ACHN (cell line): Measurements from ENCODE around the gene TMEM247.

Source experiments
- DNase-seq: peaks from one replicate; pipeline ENCODE4 v3.0.0-alpha.2; 2015
- in situ Hi-C: cut with HindIII; loops from 2 replicates; pipeline ENCODE4 v1.10.0; 2017; ENCODE audit warnings: low sequenced_read_pairs, low pct_ligation_motif_present, low pct_unique_long_range_greater_than_20kb

Gene TMEM247

DNA sequence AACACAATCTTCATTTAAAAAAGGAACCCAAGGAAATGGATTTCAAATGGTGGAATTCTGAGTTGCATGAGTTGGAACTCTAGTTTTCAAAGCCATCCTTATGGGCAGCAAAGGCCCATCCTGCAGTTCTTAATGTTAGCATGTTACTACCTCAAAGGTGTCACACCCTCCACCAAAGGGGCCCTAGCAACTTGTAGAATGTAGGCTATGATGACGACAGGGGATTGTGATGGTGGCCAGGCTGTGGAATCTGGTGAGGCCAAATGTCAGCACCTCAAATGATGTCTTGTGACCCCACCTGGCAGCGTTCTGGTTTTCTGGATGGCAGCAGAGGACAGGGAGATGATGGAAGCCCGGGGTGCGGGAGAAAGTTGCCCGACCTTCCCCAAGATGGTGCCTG lies at the start of gene TMEM247:
Gene TMEM247 (plus strand): TSS at position 301 of the 400 bp plus-strand sequence.
- no peak for DNase-seq
- in situ Hi-C loops: no loop called here

DNA sequence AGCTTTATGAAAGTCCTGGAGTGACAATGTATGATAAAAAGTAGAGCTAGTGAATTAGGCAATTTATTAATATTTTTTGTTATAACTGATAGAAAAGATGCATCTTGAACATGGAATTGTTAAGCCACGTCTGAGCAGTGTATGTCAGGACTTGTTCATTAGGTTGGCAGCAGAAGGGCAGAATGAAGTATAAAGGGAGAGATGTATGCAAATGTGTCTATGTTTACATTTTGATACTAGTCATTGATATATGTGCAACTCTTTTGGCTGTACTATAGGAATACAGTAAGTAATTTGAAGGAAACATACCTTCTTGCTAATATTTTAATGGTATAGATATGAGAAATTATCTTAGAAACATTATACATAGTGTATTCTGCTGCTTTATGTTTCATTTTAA lies 49.0 kb upstream of the TMEM247 start:
- DNase-seq: no peak
- in situ Hi-C loops: no loop called here

DNA sequence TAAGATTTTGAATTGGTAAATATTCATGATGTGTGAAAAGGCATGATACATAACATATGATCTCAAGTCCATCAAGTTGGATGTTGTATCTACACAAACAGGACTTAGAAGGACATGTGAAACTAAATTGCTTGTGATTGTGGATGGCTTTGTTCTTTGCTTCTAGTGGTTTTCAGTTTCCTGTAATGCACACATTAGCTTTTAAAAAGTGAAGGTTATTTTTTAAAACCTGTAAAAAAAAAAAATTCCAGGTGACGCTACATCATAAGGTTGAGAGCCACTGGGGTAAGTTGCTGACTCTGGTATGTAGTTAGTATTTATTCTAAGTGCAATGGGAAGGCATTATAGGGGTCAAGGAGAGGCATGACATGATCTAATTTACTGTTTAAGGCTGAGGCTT lies 48.4 kb upstream of the TMEM247 start:
- DNase-seq: no peak
- in situ Hi-C loops: no loop called here

DNA sequence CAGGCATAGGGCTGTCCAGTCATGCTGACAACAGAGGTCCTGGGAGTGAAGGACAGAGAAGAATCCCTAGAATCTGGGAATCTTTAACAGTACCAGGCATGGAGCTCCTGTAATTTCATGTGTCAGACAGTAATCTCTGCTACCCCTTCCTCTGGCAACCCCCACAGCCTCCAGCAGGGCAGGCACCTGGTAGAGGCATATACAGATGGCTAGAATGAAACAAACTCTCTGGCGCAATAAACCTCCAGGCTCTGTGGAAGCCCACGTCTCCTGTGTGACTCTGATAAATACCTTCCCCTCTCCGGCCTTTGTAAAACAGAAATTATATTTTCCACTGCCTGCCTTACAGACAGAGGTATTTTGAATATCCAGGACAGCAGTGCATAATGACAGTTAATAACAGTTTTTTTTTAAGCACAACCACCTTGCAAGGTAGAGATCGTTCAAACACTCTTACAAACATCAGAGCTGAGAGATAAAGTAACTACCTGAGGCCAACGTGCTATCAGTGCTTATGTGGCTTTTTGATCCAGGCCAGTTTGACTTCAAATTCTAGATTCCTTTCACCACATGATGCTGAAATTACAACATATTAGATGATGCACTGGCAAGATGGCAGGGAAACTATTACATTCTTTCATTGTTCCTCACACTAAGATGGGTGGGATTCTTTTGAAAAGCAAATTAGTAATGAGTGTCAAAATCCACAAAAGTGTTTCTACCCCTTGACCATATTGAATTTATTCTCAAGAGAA lies 47.7 kb upstream of the TMEM247 start:
- in situ Hi-C loops: no loop called here
- no peak for DNase-seq

DNA sequence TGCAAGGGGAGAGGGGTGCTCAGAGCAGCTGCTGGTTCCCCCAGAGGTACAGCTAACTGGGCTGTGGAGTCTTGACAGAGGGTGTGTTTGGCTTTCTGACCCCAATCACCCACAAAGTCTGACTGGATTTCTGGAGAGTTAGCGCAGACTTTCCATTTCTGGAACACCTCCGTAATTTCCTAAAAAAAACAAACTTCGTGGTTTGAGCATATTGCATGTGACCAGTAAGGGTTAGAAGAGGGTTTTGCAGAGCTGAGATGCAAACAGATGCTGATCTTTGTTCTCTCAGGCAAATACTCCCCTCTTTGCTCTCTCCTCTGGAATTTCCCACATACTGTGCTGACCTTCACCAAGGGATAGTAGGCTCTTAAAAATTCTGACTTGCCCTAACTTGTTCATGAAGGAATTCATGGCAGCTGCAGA lies 44.5 kb upstream of the TMEM247 start:
- in situ Hi-C loops: no loop called here
- DNase-seq: no peak

DNA sequence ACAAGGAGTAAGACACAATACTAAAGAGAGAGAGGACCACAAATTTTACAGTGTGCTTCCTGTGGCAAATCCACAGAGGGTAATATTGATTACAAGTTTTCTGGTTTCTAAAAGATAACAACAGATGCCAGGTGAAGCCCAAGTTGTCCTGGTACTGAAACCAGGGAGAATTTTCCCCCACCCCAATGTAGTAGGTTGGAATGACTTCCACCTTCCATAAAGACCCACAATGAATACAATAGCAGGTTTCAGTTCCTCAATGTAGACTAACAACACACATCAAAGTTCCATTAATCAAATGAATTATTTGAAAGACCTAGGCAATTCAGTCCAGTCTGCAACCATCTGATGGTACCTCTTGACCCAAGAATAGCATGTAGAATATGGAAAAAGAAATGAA lies 44.0 kb upstream of the TMEM247 start:
- no peak for DNase-seq
- in situ Hi-C loops: no loop called here

DNA sequence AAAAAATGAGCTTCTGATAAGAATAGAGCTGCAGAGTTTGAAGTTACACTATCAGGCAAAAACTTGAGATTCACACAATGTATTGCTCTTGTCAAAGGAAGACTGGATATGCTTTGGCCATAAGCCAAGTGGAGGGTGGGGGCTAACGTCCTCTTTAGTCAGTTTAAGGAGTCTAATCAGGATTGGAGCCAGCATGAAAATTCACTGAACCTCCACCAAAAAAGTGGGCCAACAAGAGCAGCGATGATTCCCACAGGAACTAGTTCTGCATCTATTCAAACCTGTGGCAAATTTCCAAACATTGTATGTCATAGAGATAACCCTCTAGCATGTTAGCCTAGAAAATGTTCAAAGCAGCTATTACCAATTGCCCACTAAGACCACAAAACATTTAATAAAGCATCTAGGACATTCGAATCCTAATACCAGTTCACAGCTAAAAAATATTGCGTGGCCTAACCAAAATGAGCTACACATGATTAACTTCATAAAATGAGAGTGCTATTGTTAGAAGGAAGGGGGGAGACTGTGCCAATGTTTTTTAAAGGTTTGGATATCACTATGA lies 43.5 kb upstream of the TMEM247 start:
- in situ Hi-C loops: no loop called here
- no peak for DNase-seq

DNA sequence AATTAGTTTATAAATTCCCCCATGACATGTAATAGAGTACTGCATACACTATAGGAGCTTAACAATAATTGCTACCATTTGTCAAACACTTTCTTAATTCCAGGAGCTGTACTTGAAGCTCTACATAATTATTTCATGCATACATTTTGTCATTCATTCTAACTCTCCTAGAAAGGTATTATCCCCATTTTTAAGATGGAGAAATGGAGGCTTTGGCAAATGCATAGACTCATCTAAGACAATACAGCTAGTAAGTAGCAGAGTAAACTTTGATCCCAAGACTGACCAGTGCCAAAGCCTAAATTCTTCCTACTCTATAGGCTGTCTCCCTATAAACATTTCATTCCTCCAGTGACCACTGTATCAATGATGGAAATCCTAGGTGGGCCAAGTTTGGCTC lies 42.6 kb upstream of the TMEM247 start:
- in situ Hi-C loops: no loop called here
- no peak for DNase-seq

DNA sequence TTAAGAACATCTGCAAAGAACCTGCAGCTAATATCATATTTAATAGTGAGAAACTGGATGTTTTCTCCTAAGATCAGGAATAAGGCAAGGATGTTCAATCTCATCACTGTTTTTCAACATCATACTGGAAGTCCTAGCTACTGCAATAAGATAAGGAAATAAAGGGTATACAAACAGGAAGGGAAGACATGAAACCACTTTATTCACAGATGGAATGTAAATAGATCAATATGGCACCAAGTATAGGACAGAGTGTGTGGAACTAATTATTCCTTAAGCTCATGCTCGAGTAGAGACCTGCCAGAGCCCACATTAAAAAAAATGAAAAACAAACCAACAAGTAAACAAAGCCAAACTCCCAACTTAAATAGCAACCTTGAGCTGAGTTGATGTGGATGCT lies 41.3 kb upstream of the TMEM247 start:
- in situ Hi-C loops: no loop called here

DNA sequence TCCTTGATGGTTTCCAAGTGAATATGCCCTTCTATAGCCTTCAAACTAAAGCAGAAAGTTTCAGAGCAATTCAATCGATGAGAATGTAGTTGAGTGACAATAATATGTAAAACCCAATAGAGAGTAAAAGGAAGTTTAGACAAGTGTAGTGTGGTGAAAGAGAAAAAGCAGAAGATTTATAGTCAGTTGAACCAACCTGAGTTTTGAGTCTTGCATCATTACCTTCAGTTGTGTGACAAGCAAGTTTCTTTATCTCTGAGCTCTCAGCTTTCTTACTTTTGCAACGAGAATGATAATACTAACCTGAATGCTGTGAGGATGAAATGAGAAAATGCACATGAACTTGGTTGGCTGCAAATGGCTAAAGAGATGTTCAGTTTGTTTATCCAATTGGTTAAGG lies 40.6 kb upstream of the TMEM247 start:
- in situ Hi-C loops: no loop called here
- DNase-seq: no peak

More for the DNA sequence above, 41.3 kb upstream of the TMEM247 start:
- DNase-seq: no peak

DNA sequence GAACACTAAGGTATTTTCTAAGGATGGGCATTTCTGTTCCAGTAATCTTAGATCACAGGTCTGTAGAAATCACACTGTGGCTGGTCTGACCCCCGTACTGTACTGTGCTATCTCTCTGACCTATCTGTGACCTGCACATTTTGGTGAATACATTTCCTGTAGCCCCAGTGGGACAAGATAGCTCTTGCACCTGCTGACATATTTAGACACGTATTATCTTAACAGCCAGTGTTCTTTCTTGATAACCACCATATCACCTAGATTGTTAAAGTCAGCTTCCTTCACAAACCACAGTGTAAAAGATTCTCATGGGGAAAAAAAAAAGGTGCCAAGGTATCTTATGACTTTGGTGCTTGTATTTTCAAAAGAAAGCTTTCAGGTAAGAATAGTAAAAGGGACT lies 39.8 kb upstream of the TMEM247 start:
- DNase-seq: no peak
- in situ Hi-C loops: no loop called here

DNA sequence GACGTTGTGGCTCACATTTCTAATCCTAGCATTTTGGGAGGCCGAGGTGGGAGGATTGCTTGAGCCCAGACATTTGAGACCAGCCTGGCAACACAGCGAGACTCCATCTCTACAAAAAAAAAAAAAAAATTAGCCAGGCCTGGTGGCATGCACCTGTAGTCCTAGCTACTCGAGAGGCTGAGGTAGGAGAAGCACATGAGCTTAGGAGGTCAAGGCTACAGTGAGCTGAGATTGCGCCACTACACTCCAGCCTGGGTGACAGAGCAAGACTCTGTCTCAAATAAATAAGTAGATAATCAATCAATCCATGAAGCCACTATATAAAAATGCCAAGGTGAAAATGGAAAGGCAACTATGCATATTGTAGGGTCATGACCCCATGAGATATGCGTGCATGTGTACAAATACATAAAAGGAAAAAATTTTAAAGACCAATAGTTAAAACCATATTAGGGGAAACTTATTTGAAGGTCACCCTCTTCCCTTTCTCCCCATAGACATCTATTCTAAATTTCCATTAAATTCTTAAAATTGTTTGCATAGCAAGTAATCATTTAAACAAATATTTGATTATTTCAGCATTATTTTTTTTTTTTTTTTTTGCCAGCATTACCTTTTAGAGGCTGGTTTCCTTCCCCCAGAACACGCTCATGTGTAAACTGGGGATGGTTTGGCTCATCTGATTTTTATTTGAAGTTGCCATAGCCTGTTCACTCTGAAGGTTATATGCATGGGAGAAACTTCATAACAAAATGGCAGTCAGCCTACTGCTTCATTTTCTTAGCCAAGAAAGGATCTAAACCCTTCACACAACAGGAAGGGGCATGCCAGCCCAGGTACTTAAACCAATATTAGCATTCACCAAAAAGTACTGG lies 37.3 kb upstream of the TMEM247 start:
- in situ Hi-C loops: no loop called here
- no peak for DNase-seq

DNA sequence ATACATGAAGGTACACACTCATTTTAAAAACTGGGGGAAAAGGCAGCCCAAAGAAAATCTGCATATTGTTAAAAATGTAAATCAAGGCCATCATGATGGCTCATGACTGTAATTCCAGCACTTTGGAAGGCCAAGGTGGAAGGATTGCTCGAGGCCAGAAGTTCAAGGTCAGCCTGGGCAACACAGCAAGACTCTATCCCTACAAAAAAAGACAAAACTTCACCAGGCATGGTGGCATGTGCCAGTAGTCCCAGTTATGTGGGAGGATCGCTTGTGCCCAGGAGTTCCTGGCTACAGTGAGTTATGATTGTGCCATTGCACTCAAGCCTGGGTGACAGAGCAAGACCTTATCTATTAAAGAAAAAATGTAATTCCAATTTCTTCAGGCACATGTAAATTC lies 34.6 kb upstream of the TMEM247 start:
- in situ Hi-C loops: no loop called here

DNA sequence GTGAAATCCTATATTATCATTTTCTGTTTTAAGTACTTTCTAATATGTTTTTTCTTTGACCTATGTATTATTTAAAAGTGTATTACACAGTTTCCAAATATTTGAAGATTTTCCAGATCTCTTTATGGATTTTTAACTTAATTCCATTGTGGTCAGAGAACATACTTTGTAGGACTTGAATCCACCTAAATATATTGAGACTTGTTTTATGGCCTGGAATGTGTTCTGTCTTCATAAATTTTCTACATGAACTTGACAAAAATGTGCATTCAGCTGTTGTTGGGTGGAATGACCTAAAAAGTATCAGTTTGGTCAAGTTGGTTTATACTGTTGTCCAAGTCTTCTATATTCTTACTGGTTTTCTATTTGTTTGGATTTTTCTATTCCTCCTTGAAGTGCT lies 33.8 kb upstream of the TMEM247 start:
- no peak for DNase-seq
- in situ Hi-C loops: no loop called here

More for the DNA sequence above, 34.6 kb upstream of the TMEM247 start:
- no peak for DNase-seq

DNA sequence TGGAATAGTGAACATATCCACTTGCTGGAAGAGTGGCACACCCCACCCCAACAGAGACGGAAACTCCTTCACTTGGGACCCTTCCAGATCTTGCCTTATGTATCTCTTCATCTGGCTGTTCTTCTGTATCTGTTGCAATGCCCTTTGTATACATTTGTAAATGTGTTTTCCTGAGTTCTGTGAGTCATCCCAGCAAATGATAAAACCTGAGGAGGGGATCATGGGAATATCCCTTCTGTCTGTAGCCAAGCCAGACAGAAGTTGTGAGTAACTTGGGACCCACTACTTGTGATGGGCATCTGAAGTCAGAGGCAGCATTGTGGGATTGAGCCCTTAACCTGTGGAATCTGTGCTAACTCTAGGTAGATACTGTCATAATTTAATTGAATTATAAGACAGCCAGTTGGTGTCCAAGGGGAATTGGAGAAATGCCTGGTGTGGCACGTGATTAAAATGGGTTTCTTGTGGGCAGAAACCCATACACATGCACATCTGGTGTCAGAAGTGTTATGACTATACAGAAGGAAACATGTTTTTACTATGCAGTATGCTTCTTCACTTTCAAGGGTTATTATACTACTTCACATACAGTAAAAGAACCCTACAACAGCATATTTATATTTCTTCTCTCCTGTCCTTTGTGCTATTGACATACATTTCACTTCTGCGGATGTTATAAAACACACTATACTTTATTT lies 32.3 kb upstream of the TMEM247 start:
- DNase-seq: no peak
- in situ Hi-C loops: no loop called here

DNA sequence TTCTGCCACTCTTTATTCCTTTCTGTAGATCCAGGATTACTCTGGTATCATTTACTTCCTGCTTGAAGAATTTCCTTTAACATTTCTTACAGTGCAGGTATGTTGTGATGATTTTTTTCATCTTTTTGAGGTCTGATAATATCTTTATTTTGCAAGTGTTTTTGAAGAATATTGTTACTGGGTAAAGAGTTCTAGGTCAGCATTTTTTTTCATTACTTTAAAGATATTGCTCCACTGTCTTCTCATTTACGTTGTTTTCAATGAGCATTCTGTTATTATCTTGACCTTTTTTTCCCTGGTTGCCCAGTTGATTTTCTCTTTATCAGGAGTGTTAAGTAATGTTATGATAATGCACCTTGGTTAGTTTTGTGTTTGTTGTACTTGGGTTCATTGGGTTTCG lies 31.7 kb upstream of the TMEM247 start:
- in situ Hi-C loops: no loop called here
- DNase-seq: no peak

DNA sequence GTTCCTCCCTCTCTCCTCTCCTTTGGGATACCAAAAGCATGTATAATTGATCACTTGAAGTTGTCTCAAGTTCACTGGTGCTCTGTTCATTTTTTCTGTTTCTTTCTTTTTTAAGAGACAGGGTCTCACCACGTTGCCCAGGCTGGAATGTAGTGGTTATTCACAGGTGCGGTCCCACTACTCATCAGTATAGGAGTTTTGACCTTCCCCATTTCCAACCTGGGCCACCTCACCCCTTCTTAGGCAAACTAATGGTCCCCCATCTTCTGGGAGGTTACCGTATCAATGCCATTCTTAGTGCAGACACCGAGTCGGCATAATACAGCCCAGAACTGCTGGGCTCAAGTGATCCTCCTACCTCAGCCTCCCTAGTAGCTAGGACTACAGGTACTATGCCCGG lies 31.3 kb upstream of the TMEM247 start:
- in situ Hi-C loops: no loop called here
- no peak for DNase-seq

DNA sequence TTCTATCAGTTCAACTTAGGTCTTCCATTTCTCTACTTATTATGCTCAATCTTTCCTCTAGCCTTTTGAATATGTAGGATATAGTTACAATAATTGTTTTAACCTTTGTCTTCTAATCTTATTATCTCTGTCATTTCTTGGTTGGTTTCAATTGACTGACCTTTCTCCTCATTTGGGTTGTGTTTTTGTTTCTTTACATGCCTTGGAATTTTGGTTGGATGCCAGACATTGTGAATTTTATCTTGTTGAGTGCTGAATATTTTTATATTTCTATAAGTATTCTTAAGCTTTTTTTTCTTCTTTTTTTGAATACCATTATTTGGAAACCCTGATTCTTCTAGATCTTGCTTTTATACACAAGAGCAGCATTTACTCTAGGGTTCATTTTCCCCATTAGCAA lies 30.7 kb upstream of the TMEM247 start:
- DNase-seq: no peak

DNA sequence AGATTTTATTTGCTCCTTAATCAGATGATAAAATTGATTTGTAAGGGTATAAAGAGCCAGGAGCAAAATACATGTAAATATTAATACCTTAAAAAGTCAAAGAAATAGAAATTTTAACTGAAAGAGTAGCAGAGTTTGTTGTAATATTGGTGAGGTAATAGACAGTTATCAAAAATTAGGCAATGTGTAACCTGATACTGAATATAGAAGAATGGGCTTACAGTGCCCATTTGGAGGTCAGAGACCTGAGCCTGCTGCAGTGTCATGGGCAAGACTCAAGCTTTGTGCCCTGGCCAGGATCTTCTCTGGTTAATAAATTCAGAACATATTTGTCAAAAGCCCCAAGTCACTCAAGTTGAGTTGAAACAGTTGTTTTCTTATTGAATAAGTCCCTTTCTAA lies 29.7 kb upstream of the TMEM247 start:
- in situ Hi-C loops: no loop called here
- no peak for DNase-seq

More for the DNA sequence above, 30.7 kb upstream of the TMEM247 start:
- in situ Hi-C loops: no loop called here
